Activated T-helper 9 cell treated with anti-CD3 and anti-CD28 coated beads, Interleukin-2, amount 50 U/mL, for 16 hours (primary cell): Measurements from ENCODE around the gene RRBP1.

Experiments
- DNase-seq: peaks from one replicate; pipeline ENCODE4 v3.0.0-alpha.2; 2020; ENCODE audit warnings: low read depth

The RRBP1 gene

DNA sequence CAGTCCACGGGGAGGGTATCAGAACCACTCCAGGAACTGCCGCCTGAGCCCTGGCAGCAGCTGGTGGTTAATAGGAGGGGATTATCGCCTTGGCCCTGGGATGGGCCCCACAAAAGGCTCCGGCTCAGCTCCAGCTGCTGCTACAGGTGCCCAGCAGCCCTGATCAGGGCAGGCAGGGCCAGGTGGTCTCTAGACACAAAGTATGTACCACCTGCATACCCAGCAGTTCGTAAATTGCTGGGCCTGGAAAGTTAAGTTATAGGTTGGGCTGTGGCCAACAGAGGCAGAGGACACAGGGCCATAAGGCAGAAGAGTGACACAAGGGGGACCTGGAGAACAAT, 35.1 kb downstream of the RRBP1 start:
- no peak for DNase-seq

DNA sequence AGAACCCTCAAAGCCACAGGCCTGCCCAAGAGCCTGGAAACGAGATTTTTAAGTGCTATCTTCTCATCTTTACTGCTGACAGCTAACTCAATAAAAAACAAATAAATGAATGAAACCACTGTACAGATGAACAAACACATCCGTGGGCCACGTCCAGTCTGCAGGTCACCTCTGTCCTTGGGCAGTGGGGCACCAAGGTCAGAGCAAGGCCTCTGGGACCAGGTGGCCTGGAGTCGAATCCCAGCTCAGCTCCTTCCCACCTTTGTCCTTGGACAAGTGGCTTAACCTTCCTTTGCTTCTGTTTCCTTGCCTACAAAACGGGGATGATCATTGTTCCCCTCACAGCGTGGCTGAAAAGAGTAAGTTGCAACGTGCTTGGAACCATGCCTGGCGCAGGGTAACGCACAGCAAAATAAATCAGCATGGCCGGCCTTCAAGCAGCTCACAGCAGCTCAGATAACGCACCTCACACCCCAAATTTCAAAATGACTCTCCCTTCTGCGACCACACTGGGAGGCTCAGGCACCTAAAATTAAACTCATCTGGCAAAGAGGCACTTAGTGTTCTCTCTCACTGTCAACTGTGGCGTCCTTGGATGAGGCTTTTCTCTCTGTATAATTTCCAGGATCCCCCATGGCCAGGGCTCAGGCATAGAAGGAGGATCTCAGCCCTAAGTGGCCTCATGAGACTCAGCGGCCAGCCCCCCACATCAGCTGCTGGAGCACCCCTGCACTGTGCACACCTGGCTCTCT, 35.7 kb downstream of the RRBP1 start:
- DNase-seq, result no peak

DNA sequence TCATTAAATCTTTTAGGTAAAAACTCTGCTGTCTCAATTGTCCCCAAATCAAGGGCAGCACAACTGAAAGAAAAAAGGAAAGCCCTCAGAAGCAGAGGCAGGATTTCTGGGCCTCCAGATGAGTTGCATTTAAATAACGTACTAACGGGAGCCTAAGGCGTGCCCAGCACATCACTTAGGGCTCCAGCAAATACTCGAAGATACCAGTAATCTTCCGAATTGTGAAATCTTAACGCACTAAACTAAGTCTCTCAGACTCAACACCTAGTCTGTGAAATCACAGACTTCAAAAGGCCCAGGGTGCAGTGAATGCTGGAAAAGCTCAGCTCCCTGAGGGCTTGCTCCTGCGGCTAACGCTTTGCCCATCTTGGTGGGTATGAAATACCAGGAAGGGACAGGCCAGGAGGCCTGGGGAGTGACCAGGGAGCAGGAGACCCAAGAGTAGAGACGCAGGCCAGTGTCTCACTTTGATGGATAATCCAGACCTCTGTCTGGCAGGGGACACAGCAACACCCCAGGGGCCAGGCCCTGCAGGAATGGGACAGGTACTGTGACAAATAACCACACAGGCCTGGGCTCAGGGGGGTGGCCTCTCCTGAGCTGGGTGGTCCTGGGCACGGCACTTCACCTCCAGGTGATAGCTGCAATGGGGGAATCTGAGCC, 36.4 kb downstream of the RRBP1 start:
- no peak for DNase-seq

DNA sequence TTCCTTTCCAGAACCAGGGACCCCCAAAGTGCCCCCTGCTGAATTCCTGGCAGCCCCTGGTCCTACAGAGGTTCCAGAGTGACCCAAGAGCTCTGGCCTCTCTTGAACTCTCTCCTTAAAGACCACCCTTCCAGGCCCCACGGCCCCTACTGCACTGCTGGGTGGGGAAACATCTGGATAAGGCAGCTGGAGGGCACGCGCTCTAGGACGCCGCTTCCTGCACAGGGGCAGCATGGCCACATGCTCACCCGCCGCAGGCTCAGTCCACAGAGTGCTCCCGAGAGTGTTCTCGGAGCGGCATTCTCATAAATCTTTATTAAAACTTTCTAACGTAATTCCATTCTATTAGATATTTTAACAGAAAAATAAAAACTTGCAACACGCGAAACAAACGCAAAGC, 37.0 kb downstream of the RRBP1 start:
- no peak for DNase-seq

DNA sequence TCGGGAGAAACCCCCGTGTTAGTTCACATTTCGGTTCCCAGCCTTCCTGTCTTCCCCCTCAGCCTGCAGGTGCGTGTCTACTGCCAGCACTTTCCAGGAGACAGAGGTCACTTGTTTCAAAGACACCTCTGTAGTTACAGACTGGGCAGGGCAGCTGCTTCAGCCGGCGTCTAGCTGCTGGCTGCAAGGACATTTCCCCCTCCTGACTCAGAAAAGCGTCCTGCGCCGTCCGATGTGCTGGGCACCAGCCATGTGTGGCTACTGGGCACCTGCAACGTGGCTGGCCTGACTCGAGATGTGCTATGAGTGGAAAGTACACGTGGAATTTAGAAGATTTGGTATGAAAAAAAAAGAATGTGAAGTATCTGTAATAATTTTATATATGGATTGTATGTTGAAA, 37.6 kb downstream of the RRBP1 start:
- no peak for DNase-seq

DNA sequence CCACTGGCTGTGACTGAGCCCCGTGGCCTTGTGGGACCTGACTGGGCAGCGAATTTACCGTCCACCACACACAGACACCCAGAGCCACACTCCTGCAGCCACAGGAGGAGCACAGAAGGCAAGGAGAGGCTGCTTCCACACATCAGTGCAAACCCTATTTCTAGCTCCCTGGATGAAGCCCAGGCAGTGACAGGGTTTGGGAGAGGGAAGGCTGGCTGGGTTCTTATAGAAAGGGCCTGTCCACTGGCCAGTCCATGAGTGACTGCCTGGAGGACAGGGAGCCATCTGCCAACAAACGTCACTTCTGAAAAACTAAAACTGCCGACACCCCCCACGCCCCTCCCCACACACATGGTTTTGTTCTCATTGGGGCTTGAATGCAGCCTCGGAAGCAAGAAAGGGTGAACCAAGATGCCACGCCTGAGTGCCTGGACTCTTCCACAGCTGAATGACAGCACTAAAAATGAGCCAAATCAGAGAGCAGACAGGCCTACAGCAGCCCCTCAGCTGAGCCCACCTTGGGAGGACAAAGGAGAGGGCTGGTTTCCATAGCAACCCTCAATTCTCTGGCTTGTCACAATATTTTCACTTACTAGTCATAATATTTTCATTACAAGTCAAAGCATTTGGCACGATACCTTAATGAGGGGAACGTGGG, 38.4 kb downstream of the RRBP1 start:
- DNase-seq, result no peak

DNA sequence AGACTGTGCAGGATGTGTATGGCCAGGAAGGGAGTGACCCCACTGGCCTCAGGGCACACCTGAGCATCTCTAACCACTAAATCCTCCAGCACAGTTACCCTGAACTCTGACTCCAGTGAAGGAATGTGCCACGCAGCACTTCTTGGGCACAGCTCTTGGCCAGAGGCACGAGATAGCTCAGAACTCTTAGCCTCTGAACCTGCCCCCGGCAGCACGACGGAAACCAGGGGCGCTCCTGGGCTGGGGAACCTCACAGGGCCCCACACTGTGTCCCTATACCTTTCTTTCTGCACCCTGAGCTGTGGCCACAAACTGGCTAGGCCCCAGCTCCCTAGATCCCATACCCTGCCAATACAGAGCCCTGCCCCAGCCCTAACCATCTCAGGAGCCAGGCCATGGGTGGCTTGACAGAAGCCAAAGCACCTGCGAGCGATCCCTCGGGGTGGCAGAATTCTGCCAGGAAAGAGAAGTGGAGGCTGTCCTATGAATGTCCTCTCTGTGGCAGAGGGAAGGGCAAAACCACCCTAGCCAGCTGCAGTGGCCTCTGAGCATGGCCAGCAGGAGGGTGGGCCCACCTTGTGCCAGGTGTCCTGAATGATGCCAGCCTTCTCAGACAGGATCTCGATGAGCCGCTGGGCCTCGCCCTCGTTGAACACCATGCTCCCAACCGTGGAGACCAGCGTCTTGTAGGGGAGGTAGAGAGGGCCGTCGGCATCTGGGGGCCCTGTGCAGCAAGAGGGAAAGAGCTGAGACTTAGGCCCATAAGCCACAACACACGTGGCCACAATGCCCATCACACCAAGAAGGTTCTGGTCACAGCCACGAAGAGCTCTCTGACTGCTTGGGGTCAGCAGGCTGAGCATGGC, 39.4 kb downstream of the RRBP1 start:
- DNase-seq, result no peak

DNA sequence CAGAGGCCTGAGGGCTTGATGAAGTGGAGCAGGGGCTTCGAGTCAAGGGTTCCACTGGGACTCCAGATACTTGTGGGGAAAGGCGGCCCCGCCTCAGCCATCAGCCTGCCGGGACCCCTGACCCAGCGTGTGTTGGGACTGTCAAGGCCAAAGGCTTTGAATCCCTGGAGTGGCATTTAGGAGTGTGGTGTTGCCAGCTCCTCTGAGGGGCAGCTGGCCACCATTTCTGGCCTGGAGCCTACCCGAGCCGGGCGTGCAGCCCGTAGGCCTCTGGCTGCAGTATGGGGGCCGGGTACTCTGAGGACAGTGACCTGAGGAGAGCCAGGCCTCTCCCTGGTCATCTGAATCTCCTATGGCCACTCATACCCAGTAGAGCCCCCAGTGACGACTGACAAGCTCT, 40.0 kb downstream of the RRBP1 start:
- DNase-seq, result no peak

DNA sequence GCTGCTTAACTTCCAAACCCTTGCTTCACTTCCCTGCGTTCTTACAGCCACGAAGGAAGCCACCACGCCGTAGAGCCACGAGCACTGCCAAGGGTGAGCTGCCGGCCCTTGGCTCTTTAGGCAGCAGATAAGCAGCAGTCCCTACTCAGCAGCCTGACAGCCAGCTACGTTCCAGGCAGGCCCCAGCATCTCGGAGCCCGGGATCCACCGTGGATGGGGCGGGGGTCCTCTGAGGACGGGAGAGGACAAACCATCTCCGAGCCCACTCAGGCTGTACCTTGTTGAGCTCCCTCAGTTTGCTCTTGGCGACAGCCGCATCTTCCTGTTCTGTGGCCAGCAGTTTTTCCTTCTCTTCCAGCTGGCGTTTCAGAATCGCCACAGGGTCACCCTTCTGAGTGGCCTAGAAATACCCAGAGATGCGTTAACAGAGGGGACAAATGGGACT, 40.5 kb downstream of the RRBP1 start:
- DNase-seq, result no peak

DNA sequence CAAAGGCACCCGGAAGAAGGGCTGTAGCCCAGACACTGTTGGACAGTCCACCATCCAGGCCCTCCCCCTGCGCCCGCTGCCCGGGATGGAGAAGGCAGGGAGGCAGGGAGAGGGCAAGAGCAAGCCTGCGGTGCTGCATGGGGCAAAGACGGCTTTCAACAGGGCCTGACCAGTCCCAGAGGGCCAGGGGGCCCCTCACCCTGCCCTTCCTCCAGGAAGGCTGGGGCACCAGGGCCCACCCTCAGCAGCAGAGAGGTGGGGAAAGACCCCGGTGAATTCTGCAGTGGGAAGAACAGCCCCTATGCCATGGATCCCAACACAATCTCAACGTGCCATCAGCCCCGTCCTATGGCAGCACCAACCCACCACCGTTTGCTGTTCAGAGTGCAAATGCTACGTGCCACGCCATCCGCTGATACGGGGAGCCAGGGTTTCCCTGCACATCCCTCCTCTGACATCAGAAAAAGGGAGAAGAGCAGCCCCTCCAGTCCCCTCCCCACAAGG, 41.1 kb downstream of the RRBP1 start:
- no peak for DNase-seq

DNA sequence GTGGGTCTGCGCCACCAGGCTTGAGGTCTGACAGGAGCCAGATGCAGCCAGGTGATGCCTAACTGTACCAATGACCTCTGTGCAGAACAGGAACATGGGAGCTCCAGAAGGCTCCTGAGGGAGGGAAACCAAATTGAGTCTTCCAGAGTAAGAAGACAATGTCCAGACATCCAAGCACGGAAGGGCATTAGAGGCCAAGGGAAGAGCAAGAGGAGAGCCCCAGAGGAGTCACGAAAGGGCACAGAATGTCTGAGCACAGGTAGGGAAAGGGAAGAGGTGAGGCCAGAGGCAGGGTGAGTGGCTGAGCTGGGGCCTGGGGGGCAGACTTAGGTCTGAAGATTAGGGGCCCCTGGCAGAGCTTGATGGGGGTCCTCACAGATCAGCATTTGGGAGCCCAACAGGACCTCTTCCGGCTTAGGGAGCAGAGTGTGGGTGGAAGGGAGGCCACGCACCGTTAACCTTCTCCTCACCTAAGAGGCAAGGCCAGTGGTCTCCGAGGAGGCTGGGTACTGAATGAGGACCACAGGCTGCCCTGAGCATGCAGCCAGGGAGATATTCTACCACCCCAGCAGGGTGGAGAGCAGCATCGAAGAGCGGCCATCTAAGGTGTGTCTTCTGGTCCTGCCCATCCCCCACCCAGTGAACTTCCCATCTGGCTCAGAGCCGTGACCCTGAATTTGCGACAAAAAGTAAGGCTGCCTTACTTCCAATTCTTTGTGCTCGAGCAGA, 41.7 kb downstream of the RRBP1 start:
- no peak for DNase-seq

DNA sequence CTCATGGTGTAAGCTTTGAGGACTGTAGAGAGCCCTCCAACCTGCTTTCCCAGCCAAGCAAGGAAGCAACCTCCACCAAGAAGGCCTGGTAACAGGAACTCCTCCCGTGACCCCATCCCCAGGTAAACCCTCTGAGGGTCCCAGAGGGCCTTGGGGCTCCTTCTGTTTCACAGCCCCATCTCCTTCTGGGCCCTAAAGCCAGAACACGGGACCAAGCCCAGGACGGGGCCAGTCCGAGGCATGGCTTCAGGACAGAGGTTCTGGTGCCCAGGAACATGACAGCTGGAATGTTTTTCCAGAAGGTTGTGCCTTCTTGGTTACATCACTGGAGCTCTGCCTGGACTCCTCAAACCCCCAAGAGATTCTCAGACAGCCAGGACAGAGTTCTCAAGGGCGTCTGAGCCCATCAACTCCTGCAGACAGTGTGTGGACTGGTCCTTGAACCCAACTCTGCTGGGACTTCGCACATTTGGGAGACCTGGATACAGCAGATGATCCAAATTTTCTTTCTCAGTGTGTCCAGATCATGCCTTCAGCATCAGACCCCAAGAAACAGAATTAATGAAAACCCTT, 43.1 kb downstream of the RRBP1 start:
- no peak for DNase-seq

DNA sequence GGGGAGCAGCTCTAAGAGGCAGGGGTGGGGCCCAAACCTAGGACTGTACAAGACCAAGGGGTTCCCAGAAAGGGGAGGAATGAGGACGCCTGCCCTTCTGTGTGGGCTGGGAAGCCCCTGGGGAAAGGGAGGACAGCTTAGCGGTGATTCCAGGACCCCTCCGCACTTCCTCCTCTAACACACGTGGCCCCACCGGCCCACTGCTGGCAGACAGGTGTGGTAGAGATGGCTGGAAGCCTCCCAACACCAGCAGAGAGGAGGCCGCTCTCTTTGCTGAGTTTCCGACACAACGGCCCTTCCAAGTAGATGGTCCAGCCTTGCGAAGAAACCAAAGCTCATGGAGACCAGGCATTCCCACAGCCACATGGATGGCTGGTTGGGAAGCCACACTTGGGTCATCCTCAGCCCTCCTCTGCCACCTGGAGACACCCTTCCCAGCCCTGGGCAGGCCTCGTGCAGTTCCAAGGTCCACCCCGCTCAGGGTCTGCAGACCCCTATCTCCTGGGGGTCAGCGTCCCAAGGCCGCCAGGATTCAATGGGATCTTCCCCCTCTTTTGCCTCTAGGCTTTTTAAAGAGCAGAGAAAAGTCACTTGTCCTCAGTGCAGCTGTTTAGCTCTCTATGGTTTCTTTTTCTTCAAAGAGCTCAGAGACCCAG, 43.9 kb downstream of the RRBP1 start:
- DNase-seq, result no peak

DNA sequence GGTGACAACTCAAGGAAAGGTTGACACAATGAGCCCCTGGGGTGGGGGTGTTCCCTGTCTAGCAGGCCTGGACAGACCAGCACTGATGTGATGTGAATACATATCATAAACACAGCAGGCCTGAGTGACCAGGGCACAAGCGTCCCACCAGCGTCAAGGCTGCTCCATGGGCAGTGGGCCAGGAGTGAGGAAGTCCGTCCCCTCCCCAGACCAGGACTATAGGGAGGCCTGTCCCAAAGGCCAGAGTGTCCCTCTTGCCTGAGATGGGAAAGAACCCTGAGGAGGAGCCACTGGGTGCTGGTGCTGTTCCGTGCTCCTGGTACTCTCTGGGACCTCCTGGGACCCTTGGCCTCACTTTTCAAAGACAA, 44.6 kb downstream of the RRBP1 start:
- DNase-seq, result no peak

DNA sequence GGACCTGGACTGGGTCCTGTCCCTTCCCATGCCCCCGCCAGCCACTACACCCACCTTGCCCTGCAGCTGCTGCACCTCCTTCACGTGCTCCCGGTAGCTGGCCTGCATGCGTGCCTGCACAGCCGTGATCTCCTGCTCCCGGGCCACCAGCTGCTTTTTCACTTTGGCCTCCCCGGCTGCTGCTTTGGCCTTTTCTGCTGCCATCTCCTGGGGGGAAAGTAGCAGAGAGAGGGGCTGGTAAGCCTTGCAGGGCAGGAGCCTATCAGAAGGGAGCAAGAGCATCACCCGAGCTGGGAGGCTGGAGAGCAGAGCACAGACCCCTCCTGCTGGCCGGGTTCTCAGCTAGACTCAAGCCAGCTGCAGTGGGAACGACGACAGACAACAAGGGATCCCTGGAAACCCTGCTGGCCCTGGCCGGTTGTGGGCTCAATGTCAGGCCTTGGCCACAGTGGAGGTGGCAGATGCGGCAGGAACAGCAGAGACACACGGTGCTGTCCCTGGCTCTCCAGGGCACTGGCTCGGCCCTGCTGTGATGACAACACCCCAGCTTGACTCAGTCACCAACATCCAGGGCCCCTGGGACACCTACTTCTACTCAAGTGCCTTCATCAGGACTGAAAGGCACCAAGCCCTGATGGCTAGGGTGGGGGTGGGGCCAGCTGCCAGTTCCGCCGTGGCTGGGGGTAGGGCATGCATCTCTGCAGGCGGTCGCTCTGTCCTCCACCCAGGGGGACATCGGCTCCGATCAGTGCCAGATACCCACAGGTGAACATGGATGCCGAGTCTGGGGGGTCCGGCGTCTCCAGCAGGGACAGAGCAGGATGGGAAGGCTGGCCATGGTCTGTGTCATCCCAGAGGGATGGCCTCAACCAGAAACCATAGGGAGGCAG, 45.3 kb downstream of the RRBP1 start:
- no peak for DNase-seq

DNA sequence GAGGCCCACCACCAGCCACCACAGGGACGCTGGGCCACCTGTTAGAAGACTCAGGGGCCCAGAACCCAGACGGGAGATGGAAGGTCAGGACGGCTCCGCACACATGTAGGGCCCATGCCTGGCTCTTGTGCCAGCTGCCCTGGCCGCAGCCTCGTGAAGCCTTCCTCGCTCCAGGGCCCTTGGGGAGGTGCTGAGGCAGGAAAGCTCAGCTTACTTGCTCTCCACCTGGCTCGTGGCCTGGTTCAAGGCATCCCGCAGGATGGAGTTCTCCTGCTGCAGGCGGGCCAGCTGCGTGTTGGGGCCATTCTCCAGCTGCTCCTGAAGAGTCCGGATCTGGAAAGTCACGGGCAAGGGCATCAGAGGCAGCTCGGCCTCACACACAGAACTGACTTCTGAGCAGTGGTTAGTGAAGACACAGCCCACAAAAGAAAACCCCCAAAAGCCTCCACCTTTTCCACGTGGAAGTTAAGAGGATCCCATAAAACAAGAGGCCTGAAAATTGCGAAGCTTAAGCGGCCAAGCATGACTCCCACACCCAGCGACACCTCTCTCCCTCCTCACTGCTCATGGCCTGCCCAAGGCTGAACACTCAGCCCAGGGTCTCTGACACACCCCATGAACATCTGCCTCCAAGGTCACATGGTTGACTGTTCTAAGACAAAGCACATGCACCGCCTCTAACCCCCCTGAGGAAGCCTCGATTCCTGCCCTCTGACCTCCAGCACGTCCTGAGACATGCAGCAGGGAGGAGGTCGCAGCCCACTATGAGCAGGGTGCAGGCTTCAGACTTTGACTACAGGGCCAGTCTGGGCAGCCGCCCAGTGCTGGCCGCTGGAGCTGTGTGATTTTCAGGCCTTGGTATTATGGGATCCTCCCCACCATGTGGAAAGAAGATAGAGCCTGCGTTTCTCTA, 46.5 kb downstream of the RRBP1 start:
- no peak for DNase-seq

DNA sequence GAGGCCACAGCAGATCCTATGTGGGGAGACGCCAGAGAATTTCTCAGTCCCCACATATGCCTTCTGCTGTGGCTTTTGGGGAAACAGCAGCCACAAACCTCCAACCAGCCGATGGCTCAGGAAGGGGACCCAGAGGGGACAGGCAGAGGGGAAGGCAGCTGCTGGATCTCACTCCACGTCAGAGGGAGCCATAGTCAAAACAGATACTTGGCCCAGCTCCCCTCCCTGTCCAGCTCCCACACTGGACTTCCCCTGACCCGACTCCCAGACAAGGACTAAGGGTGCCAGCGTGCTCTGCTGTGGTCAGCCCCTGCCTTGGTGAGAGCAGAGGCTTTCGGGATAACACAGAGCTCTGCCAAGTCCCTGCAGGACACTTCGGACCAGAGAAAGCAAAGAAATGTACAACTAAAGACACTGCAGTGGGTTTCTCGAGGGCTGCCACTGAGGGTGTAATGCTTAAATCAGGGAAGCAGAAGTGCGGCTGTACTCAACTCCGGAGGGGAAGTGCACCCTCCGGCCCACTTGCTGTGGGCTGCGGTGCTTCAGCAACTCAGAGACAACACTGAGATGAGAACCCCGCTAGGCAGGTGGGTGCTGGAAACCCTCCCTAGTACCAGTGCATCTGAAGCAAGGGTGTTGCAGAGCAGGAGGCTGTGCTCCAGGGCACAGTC, 47.2 kb downstream of the RRBP1 start:
- DNase-seq, result no peak

DNA sequence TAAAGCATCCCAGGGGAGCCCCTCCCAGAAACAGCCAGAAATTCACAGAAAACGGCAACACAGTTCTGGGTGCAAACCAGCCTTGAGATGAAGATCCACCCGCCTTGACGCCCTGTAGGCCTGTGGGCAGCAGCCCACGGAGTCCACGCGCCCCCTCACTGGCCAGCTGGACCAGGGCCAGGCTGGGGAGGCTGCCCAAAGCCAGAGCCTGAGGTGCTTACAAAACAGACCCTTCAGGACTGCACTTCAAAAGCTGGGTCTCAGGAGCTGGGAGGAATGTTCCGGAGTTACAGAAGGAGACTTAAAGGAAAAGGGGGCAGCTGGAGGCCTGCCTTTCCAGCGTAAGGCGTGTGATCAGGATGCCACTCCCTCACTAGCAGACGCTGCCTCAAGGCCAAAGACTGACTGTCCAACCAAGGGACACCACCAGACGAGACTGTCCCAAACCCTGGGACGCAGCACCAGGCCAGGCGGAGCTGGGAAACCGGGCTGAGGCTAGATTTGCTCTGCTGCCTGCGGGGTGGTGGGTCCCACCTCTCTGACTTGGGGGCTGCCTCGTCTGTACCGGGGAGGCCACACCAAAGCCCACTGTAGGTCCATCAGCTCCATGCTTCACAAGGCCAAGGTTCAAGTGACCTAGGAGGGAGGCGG, 48.1 kb downstream of the RRBP1 start:
- DNase-seq, result no peak
